ENCODE measurements around the gene FZD10.

The FZD10 gene

GRCh38 chr12:130124605-130125244 is 37.5 kb upstream of the FZD10 start:
- TF ChIP-seq RAD21 (IDR thresholded peaks at IDR 0.05; ENCODE audit: low read depth), result no peak
- no peak for TF ChIP-seq REST (IDR thresholded peaks at IDR 0.05; ENCODE audit: low read depth)
- TF ChIP-seq EP300 (IDR thresholded peaks at IDR 0.05; ENCODE audit: borderline replicate concordance), result no peak
- TF ChIP-seq NFIC (IDR thresholded peaks at IDR 0.05), result no peak
- TF ChIP-seq ZBTB7A (IDR thresholded peaks at IDR 0.05; ENCODE audit: low read depth), result no peak
- TF ChIP-seq CEBPB (IDR thresholded peaks at IDR 0.05), result no peak
- no peak for TF ChIP-seq TEAD4 (IDR thresholded peaks at IDR 0.05)
- no peak for TF ChIP-seq CREB1 (IDR thresholded peaks at IDR 0.05; ENCODE audit: low read depth)
- TF ChIP-seq EGR1 (IDR thresholded peaks at IDR 0.05), result no peak
- no peak for TF ChIP-seq TAF1 (IDR thresholded peaks at IDR 0.05; ENCODE audit: low read depth)
- TF ChIP-seq MAX (IDR thresholded peaks at IDR 0.05), result no peak
- no peak for TF ChIP-seq FOXM1 (IDR thresholded peaks at IDR 0.05; ENCODE audit: borderline replicate concordance, low read depth)
- TF ChIP-seq USF1 (IDR thresholded peaks at IDR 0.05), result no peak
- TF ChIP-seq YY1 (IDR thresholded peaks at IDR 0.05; ENCODE audit: low read depth), result no peak
- TF ChIP-seq TCF12 (IDR thresholded peaks at IDR 0.05; ENCODE audit: low read depth), result no peak

GRCh38 chr12:130126023-130126432 is 36.2 kb upstream of the FZD10 start:
- TF ChIP-seq EP300 (IDR thresholded peaks at IDR 0.05; ENCODE audit: borderline replicate concordance), result no peak

- TF ChIP-seq RAD21 (IDR thresholded peaks at IDR 0.05; ENCODE audit: low read depth) (no peak), MAX (IDR thresholded peaks at IDR 0.05) (no peak), USF1 (IDR thresholded peaks at IDR 0.05) (0 out of 2 replicates have a peak, but pooled peaks have one; percentile 14)
These were observed 34.7 kb upstream of the FZD10 start for GRCh38 chr12:130127532-130127911.

GRCh38 chr12:130127912-130128789 is 34.1 kb upstream of the FZD10 start:
- TF ChIP-seq REST (IDR thresholded peaks at IDR 0.05; ENCODE audit: low read depth) (no peak), CREB1 (IDR thresholded peaks at IDR 0.05; ENCODE audit: low read depth) (no peak), TEAD4 (IDR thresholded peaks at IDR 0.05) (no peak), CEBPB (IDR thresholded peaks at IDR 0.05) (no peak), TCF12 (IDR thresholded peaks at IDR 0.05; ENCODE audit: low read depth) (no peak), YY1 (IDR thresholded peaks at IDR 0.05; ENCODE audit: low read depth) (no peak), FOXM1 (IDR thresholded peaks at IDR 0.05; ENCODE audit: borderline replicate concordance, low read depth) (no peak), TAF1 (IDR thresholded peaks at IDR 0.05; ENCODE audit: low read depth) (no peak), EP300 (IDR thresholded peaks at IDR 0.05; ENCODE audit: borderline replicate concordance) (no peak), MAX (IDR thresholded peaks at IDR 0.05) (no peak), ZBTB7A (IDR thresholded peaks at IDR 0.05; ENCODE audit: low read depth) (no peak), EGR1 (IDR thresholded peaks at IDR 0.05) (no peak), USF1 (IDR thresholded peaks at IDR 0.05) (no peak), NFIC (IDR thresholded peaks at IDR 0.05) (no peak), RAD21 (IDR thresholded peaks at IDR 0.05; ENCODE audit: low read depth) (no peak)
